HG03575 (cell line): ENCODE data around the gene TRMT2A.
"Not testable (repeated sequence)": the region's sequence is repeated elsewhere in the genome, so short reads cannot be mapped to it uniquely, and the experiment has no call there.

ENCODE experiments used
- ATAC-seq: cut with Tn5 transposase; IDR thresholded peaks from one replicate; pipeline ENCODE4 v1.9.1; 2021; ENCODE audit not compliant: unreplicated experiment, insufficient number of reproducible peaks, low FRiP score; ENCODE audit errors: extremely low read depth

The TRMT2A gene, protein sequence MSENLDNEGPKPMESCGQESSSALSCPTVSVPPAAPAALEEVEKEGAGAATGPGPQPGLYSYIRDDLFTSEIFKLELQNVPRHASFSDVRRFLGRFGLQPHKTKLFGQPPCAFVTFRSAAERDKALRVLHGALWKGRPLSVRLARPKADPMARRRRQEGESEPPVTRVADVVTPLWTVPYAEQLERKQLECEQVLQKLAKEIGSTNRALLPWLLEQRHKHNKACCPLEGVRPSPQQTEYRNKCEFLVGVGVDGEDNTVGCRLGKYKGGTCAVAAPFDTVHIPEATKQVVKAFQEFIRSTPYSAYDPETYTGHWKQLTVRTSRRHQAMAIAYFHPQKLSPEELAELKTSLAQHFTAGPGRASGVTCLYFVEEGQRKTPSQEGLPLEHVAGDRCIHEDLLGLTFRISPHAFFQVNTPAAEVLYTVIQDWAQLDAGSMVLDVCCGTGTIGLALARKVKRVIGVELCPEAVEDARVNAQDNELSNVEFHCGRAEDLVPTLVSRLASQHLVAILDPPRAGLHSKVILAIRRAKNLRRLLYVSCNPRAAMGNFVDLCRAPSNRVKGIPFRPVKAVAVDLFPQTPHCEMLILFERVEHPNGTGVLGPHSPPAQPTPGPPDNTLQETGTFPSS

DNA sequence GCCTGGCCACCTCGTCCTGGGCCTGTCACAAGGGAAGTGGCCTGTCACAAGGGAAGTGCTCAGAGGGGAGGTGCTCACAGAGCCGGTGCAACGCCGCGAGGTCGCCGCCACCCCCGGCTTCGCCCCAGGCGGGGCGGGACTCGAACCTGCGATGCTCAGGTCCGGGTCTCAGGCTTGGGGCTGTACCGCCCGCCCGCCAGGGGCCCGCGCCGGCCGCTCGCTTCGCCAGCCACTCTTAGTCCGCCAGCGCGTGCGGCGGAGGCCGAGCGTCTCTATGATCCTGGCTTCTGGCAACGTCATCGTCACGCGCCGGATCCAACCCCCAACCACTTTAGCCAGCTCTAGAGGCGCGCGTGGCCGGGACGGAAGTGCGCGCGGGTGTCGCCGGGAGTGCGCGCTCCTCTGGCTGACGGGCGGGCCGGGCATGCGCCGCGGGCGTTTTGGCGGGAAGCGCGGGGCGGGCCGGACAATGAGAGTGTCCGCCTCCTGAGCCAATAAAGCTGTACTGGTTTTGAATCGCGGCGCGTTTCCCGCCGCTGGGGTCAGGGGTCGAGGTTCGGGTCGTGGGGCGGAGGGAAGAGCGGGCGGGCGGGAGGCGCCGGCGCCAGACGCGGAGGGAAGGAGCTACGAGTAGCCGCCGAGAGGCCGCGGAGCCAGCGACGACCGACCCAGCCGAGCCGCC is at the start of gene TRMT2A:
Gene TRMT2A, minus strand, starts transcription at position 276 of the 682 bp plus-strand sequence. CDS start 320 bp downstream, outside the sequence.
- no peak for ATAC-seq

DNA sequence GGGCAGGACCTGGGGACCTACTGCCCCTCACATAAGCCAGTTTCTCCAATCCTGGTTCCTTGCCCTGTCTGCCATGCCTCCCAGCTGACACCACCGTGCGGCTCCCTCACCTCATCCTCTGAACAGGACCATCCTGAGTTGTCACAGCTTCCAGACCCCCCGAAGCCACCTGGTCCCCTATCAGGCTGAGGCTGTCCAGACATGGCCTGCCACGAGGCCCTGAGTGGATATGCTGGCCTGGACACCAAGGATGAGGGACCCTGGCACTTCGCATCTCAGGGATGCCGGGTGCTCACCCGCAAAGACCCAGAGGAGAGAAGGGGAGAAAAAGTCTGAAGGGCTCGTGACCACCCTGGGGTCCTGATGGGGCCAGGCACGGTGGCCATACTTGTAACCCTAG is 49.7 kb upstream of the TRMT2A start:
- no peak for ATAC-seq

DNA sequence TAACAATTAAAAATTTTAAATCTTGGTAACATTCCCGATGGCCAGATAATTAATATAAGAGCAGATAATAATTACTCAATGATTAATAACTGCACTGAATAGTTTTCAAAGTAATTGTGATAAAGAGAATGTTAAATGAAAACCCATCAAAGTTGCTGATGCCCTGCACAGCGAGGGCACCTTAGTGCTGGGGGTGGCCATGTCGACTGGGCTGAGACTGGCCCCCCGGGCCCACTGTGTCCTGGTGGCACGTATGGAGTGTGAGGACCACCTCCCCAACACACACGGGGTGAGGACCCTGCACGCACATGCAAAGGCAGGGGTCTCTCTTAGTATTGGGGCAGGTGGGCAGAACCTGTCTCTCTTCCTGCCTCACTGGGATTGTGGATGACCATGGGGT is 48.9 kb upstream of the TRMT2A start:
- ATAC-seq = no peak

DNA sequence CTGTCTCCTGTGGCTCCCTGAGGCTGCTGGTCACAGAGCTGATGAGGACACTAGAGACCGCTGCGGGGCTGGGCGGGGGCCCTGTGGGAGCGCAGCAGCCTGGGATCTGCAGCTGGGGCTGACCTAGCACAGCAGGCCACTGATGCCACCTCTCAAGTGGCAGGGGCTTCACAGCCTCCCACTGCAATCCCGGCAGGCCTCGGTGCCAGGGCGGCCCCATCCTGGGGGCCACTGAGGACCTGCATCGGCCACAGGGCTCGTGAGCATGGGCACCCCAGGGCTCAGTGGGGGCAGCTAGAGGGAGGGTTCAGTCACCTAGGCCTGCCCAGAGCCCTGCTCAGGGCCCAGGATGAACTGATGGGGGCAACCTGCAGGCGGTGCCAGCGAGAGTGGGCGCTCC is 48.4 kb upstream of the TRMT2A start:
- no peak for ATAC-seq

DNA sequence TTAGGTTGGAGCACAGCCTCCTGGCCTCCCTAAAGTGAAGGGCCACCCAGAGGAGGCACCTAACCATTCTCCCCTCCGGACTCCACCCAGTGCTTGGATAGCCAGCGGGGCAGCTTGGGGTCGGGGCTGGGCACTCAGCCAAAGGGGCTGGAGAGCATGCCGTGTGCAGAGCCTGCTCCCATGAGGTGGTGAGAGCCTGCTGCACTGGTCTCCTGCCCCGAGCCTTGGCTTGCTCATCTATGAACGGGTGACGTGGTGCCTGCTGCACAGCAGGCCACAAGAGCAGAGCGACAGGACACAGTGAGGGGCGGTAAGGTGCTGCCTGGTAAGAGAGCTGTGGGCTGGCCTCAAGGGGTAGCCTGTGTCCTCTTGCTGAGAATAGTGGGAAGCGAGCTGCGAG is 47.8 kb upstream of the TRMT2A start:
- no peak for ATAC-seq

DNA sequence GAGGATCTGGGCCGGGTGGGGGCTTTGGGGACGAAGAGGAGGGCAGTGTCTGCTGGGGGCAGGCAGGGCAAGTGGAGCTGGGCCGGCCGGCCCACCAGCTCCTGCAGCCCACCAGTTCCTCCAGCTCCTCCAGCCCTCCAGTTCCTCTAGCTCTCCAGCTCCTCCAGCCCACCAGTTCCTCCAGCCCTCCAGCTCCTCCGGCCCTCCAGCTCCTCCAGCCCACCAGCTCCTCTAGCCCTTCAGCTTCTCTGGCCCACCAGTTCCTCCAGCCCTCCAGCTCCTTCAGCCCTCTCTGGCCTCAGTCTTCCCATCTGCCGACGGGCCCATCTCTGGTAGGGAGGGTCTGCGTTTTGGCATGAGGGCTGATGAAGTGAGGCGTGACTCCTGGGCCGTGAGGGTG is 43.0 kb upstream of the TRMT2A start:
- ATAC-seq = no peak

DNA sequence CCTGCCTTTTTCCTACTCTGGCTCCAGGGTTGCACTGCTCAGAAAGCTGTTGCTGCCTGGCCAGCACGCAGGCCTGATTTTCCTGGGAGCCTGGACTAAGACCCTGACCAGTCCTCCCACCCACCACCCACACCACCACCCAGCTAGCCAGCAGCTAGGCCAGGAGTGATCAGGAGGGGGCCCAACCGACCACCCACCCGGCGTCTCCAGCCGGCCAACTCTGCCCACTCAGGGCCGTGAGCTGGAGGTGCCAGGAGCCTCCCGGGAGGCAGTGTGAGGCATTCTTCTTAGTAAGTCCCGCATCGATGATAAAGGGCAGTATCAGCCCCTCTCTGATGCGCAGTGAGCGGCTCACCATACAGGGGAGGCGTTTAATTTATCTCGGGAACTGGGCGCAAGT is 42.5 kb upstream of the TRMT2A start:
- not testable (repeated sequence) for ATAC-seq

DNA sequence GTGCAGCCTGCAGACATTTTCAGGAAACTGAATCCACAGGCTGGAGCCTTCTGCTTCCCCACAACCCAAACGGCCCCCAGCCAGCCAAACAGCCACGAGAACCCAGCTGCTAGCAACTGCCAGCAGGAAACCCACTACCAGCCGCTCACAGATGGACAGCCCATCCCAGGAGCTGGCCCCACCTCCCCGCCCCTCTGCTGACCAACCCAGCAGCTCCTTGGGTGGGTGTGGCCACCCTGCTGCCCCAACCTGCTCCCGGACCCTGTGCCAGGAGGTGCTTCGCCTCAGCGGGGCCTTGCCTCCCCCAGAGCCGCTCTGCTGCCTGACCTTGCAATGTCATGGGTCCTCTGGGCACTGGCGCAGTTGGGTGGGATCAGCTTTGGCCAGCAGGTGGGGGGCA is 42.0 kb upstream of the TRMT2A start:
- ATAC-seq = no peak

DNA sequence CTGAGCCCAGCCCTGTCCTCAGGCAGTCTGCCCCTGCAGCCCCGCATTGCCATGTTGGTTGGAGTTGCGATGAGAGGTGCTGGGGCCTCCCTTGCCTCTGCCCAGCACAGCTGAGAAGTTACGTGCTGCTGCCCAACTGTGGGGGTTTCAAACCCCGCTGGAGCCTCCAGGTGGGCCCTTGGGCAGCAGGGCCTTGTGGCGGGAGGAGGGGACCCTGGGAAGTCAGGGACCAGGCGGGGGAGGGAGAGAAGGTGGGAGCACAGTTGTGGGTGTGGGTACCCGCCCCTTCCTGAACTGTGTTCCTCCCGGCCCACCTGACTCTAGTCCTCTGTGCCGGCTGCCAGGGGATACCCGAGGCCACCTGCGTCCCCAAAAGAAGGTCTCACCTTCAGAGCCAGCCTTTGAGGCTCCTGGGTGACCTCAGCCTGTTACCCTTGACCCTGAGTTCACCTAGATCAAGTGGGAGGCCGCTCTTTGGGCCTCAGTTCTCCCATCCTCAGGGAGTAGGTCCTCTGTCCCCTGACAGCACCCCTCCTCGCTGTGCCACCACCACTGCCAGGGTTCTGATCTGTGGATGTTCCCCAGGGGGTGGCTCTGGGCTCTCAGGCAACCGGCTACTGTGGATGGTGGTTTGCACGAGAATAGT is 41.5 kb upstream of the TRMT2A start:
- ATAC-seq = no peak

DNA sequence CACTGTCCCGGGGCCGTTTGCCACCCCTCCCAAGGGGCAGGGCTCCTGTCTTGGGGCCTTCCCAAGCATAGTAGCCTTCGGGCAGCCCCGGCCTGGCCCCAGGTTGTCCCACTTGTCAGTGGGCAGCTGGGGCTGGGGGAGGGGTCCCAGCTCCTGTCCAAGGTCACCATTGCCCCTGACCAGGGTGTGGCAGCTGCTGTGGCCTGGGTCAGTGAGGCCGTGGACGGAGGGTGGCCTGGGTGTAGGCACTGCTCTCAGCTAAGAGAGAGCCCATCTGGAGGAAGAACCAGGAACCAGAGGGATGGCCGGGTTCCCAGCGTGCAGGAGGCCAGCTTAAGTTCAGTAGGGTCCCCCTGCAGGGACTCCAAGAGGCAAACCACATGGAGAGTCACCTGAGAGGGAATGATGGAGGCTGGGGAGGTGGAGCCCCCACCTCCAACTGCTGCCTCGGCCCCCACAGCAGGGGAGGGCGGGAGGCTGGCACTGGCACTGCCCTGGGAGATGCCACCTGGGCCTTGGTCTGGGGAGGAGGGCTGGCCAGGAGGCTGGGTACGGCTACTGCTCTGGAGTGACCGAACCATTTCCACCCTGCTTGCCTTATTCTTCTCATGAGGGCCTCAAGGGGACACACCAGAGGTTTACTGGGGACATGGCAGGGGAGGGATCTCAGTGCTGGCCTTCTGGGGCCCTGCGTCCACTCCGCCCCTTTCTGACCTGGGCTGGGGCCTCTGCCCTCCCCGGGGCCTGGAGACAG is 40.6 kb upstream of the TRMT2A start:
- ATAC-seq = no peak

DNA sequence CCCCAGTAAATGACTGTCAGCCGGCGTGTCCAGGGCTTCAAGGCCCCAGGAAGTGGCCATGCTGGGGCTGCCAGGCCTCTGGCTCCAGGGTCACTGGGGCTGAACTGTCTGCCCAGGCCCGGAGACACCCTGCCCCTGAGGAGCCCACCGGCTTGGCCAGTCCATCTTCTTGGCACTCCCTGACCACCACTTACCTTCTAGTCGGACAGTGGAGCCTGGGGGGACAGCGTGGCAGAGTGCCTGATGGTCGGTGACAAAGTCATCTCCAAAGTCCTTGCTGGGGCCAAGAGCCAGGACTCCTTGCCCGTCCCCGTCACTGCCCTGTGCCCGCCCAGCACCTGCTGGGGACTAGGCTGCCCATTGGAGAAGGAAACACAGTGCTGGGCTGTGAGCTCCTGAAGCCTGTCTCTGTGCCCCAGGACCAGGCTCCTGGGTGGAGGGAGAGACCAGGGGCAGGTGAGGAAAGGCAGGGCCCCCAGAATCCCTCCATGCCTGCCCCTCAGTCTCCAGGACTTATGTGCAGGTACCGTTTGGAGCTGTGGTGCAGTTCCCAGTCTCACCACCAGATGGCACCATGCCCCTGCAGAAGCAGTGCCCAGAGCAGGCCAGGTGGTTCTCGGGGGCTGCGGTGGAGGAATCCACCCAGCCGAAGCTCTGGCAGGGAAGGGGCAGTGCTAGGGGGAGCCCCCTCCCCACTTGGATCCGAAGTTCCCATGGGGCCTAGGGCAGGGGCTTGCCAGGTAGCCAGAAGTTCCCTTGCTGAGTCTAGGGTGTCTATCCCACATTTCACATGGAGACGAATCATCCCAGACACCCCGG is 39.8 kb upstream of the TRMT2A start:
- no peak for ATAC-seq

DNA sequence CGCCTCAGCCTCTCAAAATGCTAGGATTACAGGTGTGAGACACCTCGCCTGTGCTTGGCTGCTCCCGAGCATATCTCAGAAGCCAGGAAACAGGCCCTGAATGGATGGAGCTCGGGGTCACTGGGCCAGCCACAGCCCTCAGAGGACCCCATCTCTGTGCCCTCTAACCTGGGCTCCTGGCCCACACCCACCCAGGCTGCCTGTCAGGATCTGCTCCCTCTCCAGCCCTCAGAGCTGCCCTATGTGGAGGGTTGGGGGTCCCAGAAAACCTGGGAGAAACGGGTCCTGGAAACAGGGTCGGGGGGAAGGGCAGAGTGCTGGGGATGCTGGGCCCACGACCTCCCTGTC is 39.0 kb upstream of the TRMT2A start:
- no peak for ATAC-seq

DNA sequence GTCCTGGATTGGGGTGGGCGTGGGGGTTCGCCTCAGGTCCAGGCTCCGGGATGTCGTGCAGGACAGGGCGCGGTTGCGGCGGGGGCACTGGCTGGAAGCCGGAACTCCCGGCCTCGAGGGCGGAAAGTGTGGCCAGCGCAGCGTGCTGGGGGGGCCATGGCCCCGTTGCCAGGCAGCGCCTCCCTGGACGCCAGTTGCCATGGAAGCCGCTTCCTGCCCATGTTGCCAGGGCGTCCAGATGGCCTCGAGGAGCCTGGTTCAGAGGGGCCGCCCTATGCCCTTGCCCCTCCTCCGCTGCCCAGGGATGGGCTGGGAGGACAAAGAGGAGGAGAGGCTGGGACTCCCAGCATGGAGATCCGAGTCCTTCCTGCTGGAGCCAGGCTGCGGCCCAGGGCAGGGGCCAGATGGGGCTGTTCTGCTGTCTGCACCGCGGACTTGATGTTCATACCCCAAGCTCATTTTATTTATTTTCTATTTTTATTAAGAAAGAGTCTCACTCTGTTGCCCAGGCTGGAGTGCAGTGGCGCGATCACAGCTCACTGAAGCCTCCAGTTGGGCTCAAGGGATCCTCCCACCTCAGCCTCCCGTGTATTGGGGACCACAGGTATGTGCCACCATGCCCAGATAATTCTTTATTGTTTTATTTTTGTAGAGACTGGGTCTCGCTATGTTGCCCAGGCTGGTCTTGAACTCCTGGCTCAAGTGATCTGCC is 38.5 kb upstream of the TRMT2A start:
- ATAC-seq = no peak

DNA sequence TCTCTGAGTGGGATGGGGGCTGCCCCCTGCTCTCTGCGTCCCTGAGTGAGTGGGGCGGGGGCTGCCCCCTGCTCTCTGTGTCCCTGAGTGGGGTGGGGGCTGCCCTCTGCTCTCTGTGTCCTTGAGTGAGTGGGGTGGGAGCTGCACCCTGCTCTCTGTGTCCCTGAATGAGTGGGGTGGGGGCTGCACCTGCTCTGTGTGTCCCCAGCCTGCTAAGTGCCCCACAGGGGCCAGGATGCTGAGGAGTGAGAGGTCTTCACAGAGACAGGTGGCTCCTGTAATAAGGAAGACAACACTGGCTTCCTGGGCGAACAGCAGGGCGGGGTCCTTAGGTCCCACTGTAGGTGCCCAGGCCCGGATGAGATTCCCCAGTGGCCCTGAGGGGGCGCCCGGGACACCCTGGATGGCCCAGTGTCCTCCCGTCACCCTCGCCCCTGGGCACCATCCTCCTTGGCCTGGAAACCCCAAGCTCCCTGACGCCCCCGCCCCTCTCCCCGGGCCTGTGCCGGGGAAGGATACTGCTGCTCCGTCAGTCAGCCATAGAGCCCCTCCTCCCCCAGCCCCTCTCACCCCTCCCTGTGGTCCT is 37.7 kb upstream of the TRMT2A start:
- no peak for ATAC-seq

DNA sequence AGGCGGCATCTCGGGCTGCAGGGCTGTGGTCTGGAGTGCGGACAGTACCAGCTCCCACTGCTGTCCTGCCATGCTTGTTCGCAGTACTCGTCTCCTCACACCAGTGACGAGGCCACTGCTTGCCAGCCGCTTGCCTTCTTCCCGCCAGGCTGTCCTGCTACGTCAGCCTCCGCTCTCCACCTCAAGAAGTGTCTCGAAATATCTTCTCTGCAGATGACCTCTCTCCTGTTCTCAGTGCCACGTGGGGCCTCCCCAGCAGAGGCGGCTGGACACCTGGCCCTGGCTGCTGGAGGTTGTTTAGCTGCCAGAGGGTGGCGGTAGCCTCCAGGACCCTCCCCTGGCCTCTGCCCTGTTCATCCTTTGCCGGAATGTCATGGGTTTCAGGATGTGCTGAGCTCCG is 36.9 kb upstream of the TRMT2A start:
- ATAC-seq = no peak

DNA sequence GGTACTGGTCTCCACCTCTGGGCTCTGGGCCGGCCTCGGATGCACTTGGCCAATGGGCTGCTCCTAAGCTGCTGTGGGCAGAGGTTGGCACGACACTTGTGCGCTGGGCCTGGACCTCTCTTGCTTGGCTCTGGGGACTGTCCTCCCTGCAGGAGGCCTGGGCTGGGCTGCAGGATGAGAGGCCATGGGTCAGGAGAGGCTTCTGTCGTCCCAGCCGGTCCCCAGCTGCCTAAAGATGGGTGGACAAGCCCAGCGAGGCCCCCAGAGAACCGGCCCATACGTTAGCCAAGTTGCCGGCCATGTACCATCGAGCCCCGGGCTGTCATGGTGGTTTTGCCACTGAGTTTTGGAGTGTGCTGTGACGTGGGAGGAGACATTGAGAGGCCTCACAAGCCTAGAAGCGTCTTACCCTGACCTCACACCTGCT is 35.5 kb upstream of the TRMT2A start:
- no peak for ATAC-seq

DNA sequence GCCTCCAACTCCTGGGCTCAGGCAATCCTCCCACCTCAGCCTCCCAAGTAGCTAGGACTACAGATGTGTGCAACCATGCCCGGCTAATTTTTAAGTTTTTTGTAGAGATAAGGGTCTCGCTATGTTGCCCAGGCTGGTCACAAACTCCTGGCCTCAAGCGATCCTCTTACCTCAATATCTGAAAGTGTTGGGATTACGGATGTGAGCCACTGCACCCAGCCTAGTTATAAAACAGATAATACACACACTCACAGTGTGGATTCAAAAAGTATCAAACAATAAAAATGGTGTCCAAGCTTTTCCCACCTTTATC is 34.2 kb upstream of the TRMT2A start:
- ATAC-seq = no peak
